Measurements from ENCODE around the gene MBTPS1.

The MBTPS1 gene

DNA sequence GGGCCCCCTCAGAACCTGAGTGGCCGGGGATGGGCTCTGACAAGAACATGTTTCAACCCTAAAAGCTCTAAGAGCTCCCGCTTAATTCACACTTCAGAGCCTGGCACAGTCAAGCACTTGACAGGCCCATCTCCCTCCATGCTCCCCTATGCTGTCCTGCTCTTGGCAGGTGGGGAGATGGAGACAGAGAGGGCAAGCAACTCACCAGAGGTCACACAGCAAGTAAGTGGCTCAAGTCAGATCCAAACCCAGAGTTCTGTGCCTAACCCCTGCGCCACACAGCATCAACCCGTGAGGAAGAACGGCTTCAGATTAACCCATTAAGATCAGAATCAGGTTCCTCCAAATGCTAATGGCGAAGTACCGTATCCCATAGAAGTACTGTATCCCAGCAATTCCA is 112.3 kb downstream of the MBTPS1 start:
- DNase-seq (ENCODE audit: low spot score) = no peak

Data from SW480 (cell line).